Measurements from ENCODE around the gene ZP1.

DNA sequence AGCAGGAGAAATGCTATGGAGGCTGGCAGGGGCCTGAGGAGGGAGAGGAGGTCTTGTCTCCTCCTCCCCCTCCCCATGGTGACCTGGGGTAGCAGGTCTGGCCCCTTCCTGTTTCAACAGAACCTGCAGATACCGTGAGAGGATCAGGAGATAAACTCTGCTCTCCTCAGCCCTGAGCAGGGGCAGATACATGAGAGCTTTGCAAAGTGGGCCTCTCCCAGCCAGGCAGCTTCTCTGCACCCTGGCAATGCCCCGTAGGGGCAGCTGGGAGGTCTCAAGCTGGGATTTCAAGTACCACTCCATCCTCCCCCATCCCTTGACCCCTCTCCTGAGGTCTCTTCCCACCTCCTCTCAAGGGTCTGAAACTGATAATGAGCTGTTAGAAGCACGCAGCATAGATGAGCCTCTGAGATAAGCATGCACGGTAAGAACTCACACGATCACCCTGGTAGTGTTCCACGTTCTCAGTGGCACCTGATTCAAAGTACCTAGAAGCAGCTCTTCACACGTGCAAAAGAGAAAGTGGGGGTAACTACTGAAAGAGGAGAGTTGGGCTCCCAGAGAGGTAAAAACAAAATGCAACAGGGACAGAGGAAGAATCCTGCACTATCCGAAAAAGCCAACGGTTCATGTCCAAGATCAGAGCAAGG lies 30.4 kb upstream of the ZP1 start:
- TF ChIP-seq YY1 (IDR thresholded peaks at IDR 0.05), result no peak
- TF ChIP-seq, protein P1, sequence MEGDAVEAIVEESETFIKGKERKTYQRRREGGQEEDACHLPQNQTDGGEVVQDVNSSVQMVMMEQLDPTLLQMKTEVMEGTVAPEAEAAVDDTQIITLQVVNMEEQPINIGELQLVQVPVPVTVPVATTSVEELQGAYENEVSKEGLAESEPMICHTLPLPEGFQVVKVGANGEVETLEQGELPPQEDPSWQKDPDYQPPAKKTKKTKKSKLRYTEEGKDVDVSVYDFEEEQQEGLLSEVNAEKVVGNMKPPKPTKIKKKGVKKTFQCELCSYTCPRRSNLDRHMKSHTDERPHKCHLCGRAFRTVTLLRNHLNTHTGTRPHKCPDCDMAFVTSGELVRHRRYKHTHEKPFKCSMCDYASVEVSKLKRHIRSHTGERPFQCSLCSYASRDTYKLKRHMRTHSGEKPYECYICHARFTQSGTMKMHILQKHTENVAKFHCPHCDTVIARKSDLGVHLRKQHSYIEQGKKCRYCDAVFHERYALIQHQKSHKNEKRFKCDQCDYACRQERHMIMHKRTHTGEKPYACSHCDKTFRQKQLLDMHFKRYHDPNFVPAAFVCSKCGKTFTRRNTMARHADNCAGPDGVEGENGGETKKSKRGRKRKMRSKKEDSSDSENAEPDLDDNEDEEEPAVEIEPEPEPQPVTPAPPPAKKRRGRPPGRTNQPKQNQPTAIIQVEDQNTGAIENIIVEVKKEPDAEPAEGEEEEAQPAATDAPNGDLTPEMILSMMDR (IDR thresholded peaks at IDR 0.05; ENCODE audit: low read depth, low read length, missing input control), result no peak
- no peak for TF ChIP-seq JUND (IDR thresholded peaks at IDR 0.05)

Data from liver (tissue), 3 donors.